ENCODE measurements around the gene TENT5C. TPM values are rescaled to one million over a fixed set of nuclear protein-coding genes. Genes with fewer than 3 reads are reported as not detected.

TENT5C gene
- polyA plus RNA-seq, 3 donors = 2.6 to 3.4 (median 3.2) TPM

DNA sequence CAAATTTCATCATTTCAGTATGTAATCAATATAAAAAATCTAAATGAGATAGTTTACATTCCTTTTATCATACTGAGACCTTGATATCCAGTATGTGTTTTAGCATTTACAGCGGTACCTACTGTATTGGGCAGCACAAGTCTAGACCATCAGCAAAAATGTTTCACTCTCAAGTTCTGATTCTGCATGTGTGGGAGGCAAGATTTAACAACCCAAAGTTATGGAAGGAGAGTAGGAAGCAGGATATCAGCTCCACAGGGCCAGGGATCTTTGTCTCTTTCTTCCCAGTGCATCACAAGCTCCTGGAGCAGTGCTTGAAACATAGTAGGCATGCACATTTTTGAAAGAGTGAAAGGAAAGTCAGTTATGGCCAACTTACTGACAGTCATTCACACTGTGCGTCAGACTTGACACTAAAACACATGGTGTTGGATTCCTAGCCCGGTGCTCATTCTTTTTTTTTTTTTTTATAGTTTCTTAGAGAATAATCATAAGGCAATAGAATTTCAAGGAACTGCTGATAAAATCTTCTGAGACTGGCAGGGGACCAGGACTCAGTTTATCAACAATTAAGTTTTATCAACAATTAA, 6.1 kb downstream of the TENT5C start:
- no peak for DNase-seq (ENCODE audit: low read depth in 3 of 3, low spot score in 2 of 3)

DNA sequence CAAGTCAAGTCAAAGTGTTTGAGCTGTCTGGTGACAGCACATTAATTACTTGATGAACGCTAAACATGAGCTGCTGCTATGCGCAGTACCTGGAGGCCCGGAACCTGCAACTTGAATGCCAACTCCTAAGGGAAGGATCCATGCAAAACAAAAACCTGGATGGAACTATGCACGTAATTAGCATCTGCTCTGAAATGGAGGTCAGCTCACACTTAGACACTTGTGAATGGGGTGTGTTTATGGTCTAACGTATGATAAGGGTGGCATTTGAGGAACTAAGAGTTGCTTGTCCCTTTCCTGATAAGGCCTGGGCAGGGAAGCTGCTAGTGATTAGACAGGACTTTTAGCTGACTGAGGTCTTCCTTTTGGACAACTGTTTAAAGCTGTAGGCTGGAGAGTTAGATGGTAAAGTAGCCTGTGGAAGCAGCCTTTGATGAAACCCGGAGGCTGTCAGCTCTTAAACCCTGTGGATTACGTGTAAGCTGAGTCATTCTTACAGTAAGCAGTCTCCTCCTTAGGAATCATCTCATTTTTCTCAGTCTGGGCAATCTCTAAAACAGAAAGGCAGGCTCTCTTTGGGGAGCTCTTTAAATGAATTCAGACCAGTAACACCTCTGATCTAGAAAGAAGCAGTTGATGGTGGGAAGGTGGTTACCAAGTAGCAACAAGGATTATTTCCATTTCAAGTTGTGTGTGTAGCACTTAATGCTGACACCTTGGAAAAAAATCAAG, 6.8 kb downstream of the TENT5C start:
- no peak for DNase-seq (ENCODE audit: low read depth in 3 of 3, low spot score in 2 of 3)

DNA sequence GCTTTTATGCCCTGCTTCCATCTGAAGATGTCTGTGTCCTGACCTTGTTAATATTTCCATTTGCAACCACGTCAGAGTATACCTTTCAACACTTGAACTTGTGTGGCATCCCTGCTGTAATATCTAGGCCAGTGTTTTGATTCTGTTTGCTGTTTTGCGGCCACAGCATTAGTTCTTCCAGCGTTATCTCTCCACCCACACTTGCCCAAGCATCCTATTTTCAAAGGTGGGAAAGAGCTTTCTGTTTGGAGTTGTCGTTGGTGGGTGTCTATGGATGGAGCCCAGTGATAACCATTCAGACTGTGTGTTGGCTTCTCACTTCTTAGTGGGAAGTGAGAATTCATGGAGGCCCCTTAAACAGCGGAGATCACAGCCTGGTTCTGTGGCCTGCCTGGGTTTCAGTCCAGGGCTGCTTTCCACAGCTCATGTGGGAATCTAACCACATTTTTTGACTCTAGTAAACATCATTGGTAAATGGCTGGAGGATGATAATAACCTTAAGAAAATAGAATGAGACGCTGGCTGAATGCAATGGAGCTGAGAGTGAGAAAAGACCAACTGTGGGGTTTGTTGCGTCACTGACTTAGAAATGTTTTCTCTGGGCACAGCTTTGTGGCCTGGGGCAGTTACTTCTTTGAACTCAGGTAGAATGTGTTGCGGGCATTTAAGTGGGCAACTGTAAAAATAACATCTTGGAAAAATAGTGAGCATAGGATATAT, 7.6 kb downstream of the TENT5C start:
- DNase-seq (ENCODE audit: low read depth in 3 of 3, low spot score in 2 of 3) = no peak

DNA sequence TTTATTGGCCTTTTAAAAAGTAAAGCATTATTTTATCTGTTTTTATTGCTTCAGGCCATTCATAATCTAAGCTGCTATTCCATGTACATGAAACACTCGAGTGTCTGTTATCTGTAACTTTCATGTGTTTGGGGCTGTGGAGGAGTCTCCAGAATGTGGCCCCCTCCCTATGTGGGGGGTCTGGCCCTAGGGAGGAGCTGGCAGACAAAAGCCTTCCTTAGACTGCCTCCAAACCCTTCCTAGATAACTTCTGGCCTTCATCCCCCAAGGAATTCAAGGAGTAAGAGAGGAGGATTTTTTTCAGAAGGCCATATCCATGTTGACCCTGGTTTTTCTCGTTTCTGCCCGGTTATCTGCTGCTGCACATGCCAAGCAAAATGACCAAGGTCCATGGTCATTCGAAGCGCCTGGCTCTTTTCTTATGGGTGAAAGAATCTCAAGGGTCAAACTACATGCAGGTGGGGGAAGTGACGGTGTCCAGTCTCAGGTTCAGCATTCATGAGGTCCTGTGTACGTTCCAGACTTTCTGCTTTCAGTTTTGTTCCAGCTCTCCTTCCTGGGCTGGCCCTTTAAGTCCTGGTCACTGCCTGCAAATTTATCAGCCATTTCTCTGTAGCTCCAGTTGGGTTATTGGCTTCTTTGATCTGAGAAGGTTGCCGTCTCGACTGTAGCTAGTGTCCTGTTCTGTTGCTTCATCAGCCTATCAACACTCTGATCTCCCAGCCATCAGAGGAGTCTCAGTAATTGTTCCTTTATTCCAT, 8.3 kb downstream of the TENT5C start:
- no peak for DNase-seq (ENCODE audit: low read depth in 3 of 3, low spot score in 2 of 3)

DNA sequence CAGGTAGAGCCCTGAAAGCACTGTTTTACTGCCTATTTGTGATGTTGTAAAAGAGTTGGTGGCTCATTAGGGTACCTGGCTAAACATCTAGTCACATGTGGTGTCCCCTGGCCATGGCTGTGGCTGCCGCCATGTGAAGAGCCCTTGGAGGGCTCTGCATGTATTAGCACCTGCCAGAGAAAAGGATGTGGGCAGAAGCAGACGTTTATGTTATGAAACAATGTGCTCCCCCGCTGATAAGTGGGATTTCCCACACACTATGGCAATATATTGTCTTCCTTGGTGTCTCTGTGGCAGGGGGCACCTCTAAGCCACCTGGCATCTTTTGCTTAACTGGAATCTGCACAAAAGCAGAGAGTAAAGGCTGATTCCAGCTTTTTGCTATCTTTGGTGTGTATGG, 9.6 kb downstream of the TENT5C start:
- DNase-seq (ENCODE audit: low read depth in 3 of 3, low spot score in 2 of 3) = no peak

DNA sequence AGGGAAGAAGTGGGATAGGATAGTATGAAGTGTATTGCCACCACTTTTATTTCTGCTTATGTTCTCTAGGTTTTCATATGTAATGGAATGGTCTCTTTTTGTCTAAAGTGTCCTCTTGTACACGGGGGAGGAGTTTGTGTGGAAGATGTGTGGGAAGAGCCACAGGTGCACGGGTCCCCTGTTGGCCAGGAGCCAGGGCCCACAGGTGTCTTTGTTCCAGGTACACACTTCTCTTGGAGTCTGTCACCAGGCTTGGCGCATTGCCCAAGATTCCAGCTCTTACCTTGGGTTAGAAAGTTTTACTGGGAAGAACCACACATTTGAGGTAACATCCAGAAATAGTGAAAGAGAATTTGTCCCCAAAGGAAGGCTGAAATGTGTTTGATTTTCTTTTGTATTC, 10.5 kb downstream of the TENT5C start:
- no peak for DNase-seq (ENCODE audit: low read depth in 3 of 3, low spot score in 2 of 3)

DNA sequence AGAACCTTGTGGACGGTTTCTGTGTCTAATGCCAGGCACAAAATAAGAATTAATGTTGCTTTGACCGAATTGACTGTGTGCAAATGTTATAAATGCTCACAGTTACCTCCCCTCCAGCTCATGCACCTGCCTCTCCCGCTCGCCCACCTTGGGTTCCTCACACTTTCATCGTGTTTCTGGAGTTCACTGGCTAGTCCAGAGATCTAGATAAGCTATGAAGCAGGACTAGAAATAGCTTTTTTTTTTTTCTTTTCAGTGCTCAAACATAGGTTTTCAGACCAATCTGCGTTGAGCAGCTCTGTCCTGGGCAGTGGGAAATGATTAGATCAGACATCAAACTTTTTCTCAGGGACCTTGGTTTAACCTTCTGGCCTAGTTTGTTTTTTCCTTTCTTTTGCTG, 11.1 kb downstream of the TENT5C start:
- no peak for DNase-seq (ENCODE audit: low read depth in 3 of 3, low spot score in 2 of 3)

DNA sequence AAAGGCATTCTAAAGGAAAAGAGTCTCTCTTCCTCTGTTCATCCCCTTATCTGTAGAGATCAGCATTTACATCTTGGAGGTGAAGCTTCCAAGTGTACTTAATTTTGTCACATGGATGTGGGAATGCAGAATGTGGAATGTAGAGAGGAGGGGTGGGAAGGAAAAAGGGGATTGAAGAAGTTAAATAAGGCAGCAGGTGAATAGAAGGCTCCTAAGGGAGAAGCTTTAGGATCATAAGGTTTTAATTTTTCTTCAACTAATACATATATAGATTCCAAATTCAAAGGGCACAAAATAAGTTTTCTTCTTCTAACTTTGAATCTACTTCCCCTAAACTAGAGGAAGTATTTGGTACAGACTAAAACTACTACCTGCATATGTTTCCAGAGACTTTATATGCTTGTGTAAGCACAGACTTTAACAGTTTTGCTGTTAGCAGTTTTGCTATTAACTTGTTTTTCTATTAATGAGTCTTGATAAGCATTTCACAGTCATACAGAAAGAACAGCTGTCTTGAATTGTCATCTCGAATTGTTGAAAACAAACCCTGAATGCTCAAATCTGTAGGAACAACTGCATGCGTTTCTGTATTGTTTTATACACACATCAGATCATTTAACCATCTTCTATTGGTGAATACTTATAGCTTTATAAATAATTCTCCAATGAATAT, 12.7 kb downstream of the TENT5C start:
- no peak for DNase-seq (ENCODE audit: low read depth in 3 of 3, low spot score in 2 of 3)

DNA sequence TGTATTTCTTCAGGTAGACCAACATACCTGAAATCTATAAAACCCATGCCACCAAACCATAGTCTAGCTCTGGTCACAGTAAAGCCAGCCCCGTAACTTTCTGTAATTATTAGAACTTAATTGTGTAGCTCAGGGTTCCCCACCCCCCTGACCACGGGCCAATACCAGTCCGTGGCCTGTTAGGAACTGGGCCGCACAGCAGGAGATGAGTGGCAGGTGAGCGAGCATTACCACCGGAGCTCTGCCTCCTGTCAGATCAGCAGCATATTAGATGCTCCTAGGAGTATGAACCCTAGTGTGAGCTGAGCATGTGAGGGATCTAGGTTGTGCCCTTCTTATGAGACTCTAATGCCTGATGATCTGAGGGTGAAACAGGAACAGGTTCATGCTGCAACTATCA, 14.6 kb downstream of the TENT5C start:
- no peak for DNase-seq (ENCODE audit: low read depth in 3 of 3, low spot score in 2 of 3)

DNA sequence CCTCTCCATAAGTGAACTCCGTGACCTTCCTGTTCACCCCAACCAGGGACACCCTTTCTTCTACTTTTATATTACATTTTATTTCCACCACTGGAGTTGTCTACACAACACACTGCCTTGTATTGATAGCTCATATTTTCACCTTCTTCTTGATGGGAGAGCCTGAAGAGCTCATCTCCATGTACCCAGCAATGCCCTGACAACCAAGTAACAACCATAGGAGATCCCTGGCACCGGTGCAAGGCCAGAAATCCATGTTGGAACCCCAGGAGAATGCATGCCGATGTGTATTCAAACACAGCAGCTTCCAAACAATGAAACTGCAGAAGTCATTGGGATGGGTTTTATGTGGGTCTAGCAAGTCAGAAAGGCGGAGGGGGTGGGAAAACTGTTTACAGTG, 15.5 kb downstream of the TENT5C start:
- DNase-seq (ENCODE audit: low read depth in 3 of 3, low spot score in 2 of 3) = no peak

DNA sequence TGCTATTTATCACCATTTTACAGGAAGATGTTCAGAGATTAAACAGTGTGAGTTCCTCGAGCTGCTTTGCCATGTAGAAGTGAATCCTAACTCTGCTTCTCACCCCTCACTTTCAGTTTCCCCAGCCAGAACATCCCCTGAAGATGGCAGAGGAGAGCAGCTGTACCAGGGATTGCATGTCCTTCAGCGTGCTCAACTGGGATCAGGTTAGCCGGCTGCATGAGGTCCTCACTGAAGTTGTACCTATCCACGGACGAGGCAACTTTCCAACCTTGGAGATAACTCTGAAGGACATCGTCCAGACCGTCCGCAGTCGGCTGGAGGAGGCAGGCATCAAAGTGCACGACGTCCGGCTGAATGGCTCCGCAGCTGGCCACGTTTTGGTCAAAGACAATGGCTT, 16.9 kb downstream of the TENT5C start:
- no peak for DNase-seq (ENCODE audit: low read depth in 3 of 3, low spot score in 2 of 3)

DNA sequence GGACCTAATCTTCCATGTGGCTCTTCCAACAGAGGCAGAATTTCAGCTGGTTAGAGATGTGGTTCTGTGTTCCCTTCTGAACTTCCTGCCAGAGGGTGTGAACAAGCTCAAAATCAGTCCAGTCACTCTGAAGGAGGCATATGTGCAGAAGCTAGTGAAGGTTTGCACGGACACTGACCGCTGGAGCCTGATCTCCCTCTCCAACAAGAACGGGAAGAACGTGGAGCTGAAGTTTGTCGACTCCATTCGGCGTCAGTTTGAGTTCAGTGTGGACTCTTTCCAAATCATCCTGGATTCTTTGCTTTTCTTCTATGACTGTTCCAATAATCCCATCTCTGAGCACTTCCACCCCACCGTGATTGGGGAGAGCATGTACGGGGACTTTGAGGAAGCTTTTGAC, 17.3 kb downstream of the TENT5C start:
- no peak for DNase-seq (ENCODE audit: low read depth in 3 of 3, low spot score in 2 of 3)

DNA sequence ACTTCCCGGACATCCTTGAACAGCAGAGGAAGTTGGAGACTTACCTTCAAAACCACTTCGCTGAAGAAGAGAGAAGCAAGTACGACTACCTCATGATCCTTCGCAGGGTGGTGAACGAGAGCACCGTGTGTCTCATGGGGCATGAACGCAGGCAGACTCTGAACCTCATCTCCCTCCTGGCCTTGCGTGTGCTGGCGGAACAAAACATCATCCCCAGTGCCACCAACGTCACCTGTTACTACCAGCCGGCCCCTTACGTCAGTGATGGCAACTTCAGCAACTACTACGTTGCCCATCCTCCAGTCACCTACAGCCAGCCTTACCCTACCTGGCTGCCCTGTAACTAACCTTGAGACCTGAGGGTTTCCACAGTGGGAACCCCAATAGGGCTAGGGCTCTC, 17.9 kb downstream of the TENT5C start:
- DNase-seq (ENCODE audit: low read depth in 3 of 3, low spot score in 2 of 3) = no peak

DNA sequence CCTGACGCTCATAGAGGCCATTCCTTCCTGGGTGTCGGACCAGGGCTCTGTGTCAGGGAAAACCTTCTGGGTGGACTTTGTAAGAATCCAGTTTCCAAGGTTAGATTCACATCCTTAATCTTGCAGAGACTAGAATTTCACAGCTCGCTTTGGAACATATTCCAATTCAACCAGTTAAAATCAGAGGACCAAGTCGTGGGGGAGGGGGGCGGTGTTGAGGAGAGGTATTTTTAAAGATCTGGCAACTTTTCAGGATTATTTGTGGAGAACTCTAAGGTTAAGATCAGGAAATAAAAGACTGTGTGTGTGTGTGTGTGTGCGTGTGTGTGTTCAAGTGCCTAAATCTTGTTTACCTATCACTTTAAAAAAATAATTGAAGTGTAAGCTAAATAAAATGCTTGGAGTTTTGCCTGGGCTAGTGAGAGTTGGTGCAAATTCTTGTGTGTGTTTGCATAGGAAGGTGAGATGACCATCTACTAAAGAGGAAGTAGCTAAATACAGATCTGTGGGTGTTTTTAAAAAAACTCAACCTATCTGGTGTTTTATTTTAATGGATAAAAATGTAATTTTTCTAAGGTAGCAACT, 21.8 kb downstream of the TENT5C start:
- no peak for DNase-seq (ENCODE audit: low read depth in 3 of 3, low spot score in 2 of 3)

DNA sequence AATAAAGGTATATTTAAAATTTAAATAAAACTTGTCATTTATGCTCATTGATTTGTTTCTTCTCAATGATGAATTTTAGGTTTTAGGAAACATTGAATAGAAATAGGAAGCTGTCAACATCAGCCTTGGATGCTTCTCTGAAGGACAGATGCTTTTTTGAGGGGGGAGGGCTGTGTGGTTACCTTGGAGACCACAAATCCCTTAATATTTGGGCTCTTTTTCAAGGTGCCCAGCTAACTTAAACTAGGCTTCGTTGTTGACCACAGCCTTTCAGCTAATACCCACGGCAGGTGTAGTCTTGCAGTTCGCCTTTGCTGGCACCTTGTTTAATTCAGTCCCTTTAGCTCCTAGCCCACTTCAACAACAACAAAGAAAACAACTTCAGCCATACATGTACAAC, 22.5 kb downstream of the TENT5C start:
- DNase-seq (ENCODE audit: low read depth in 3 of 3, low spot score in 2 of 3) = no peak

DNA sequence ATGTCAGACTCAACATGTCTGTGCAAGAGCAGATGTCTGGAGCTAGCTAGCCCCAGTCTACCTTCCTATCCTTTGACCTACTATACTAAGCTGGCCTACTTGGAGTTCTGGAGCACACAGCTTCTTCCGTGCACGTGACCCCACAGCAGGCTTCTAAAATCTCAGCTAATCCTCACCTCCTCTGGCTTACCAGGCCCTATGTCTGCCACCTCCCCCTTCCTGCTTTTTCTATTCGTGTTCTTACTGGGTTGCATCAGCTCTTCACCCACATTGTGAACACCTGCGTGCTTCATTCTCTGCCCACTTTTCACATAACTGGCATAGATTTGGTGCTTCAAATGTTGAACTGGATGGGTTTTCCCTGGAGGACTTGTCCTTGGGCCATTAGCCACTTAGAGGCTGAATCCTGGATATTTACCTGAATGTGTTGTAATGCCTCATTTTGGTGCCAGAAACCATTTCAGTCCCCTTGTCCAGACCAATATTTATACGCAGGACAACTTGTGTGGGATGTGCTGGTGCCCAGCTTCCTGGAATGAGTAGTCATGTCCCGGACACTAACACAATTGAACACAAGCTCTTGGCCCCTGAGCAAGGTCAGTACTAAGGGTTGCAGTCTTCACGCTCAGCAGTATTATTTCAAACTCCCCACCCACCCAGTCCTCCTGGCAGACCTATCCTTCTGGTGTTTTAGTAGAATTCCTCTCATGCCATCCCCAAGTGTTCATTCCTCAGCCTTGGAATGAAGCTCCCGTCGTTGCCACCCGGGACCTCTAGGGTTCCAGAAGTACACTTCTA, 24.0 kb downstream of the TENT5C start:
- no peak for DNase-seq (ENCODE audit: low read depth in 3 of 3, low spot score in 2 of 3)

DNA sequence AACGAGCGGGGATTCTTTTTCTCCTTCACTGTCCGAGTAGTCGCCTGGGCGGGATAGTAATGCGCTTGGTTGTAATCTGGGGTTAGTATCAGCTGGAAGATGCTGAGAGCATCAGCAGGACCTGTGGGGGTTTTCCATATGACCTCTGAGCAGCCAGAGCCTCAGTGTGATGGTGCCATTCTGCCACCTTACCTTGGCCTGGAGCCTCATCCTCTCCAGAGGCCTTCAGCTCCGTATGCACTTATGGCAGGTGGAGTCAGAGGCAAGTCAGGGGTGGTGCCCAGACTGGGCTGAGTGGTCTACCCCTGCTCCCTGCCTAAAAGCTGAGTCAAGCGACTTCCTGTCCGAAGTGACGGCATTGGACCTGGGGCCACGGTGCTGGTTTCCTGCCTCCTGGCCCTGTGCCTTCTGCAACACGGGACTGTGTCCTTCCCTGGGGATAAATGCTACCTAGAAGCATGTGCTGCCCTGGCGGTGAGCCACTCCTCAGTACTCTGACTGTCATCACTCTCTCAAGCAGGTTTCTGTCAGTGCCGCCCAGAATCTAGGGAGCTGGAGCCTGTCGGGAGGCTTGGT, 24.7 kb downstream of the TENT5C start:
- DNase-seq (ENCODE audit: low read depth in 3 of 3, low spot score in 2 of 3) = no peak

DNA sequence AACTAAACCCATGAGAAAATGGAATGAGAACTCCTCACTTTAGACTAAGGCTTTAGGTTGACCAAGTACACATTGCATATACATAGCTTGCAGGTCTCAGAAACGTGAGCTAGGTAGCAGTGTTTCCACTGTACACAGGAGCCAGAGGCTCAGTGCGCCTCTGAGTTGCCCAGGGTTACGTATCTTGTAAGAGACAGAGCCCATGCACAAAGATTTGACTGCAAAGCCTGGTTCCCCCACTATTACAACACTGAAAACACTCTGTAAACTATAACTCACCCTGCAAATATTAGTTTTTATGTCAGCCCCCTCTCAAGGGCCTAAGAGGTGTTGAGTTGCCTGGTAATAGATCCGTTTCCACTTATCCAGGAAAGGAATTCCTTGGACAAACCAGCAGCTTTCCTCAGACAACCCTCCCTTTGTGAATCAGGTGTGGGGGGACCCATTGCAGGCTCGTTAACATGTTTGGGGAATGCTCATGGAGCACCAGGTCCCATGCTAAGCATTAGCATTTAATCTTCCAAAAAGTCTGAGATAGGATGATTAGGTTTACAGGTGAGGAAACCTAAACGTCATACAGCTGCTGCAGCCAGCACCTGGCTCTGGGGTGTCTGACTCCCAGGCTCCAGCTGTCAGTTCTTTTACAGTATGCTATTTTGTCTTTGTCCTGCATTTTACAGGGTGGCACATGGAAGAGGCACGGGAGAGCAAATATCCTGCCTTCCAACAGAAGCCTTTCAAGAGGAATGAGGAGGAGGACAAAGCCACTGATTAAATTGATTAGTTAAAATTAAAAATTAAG, 25.7 kb downstream of the TENT5C start:
- DNase-seq (ENCODE audit: low read depth in 3 of 3, low spot score in 2 of 3) = no peak

Measured in right renal cortex interstitium (tissue), 3 donors.